CD4-positive, alpha-beta memory T cell (primary cell): ENCODE data around the gene CC2D1A. TPM values are rescaled to one million over a fixed set of nuclear protein-coding genes. Genes with fewer than 3 reads are reported as not detected.
A peak's percentile ranks its signal among the peaks of the same experiment; 100 is the strongest.

ENCODE experiments used
- CTCF ChIA-PET: fragments of 350-600 bp; sonication (Branson Sonifier 250); formaldehyde crosslinking; loops from one replicate; lab custom pipeline; 2021; ENCODE audit warnings: inconsistent platforms; ENCODE audit not compliant: partially characterized antibody; lab: Charles Lee
- POLR2A ChIA-PET: fragments of 350-600 bp; sonication (Branson Sonifier 250); formaldehyde crosslinking; loops from one replicate; lab custom pipeline; 2021; ENCODE audit not compliant: partially characterized antibody; lab: Charles Lee
- DNase-seq, 5 donors: peaks; one replicate each; pipeline versions ENCODE4 v3.0.0 to v3.0.0-alpha.2; 2020 to 2022; ENCODE audit warnings: mixed read lengths in 1 of 5
- H3K27ac ChIP-seq: one replicate; pipeline ENCODE4 v1.7.0; 2013; ENCODE audit warnings: low read depth, low read length
- H3K27me3 ChIP-seq: 2 replicates; pipeline ENCODE4 v1.7.0; 2013; ENCODE audit warnings: mild to moderate bottlenecking, low read length, moderate library complexity; ENCODE audit not compliant: insufficient read depth
- H3K36me3 ChIP-seq: 2 replicates; pipeline ENCODE4 v1.7.0; 2013; ENCODE audit warnings: mild to moderate bottlenecking, low read length, moderate library complexity; ENCODE audit not compliant: insufficient read depth
- H3K4me1 ChIP-seq: 2 replicates; pipeline ENCODE4 v1.7.0; 2013; ENCODE audit warnings: mild to moderate bottlenecking, low read length, moderate library complexity; ENCODE audit not compliant: insufficient read depth
- H3K4me3 ChIP-seq, 2 donors: one replicate each; pipeline ENCODE4 v1.7.0; 2013; ENCODE audit warnings: low read length in 2 of 2, mild to moderate bottlenecking in 1 of 2
- H3K9me3 ChIP-seq, 2 donors: one replicate each; pipeline ENCODE4 v1.7.0; 2013; ENCODE audit warnings: low read length in 2 of 2, control low read depth in 1 of 2; ENCODE audit not compliant: control insufficient read depth in 1 of 2
- H3K27ac Mint-ChIP-seq, 7 donors: one replicate each; pipeline ENCODE4 v1.8.0; 2020 to 2021; ENCODE audit warnings: mixed read lengths in 7 of 7, mild to moderate bottlenecking in 6 of 7, inconsistent platforms in 3 of 7, moderate library complexity in 3 of 7
- H3K27me3 Mint-ChIP-seq, 2 donors: one replicate each; pipeline ENCODE4 v1.8.0; 2020 to 2021; ENCODE audit warnings: mixed read lengths in 2 of 2
- H3K36me3 Mint-ChIP-seq, 2 donors: one replicate each; pipeline ENCODE4 v1.8.0; 2020 to 2021; ENCODE audit warnings: mixed read lengths in 2 of 2, inconsistent platforms in 1 of 2, mild to moderate bottlenecking in 1 of 2
- H3K4me1 Mint-ChIP-seq, 4 donors: one replicate each; pipeline ENCODE4 v1.8.0; 2020 to 2021; ENCODE audit warnings: mixed read lengths in 4 of 4, mild to moderate bottlenecking in 1 of 4
- H3K4me3 Mint-ChIP-seq, 8 donors: one replicate each; pipeline ENCODE4 v1.8.0; 2020 to 2021; ENCODE audit warnings: mixed read lengths in 8 of 8, mild to moderate bottlenecking in 7 of 8, moderate library complexity in 6 of 8, inconsistent platforms in 3 of 8
- H3K9me3 Mint-ChIP-seq, 8 donors: one replicate each; pipeline ENCODE4 v1.8.0; 2020 to 2021; ENCODE audit warnings: mixed read lengths in 8 of 8, mild to moderate bottlenecking in 5 of 8, inconsistent platforms in 3 of 8, moderate library complexity in 1 of 8
- intact Hi-C: fragments of 100-400 bp; cut with micrococcal nuclease; formaldehyde crosslinking; loops from one replicate; pipeline ENCODE4 v1.15.1; 2023
- polyA plus RNA-seq, 2 donors: library from polyadenylated mRNA; unstranded; fragments of 300-500 nt; fragmentation: Illumina TruSeq; gene quantifications; one replicate each; pipeline ENCODE4 v1.2.3, GENCODE V29; 2021
- total RNA-seq, 2 experiments: library from RNA; stranded (reverse); gene quantifications; one replicate each; pipeline ENCODE4 v1.2.3, GENCODE V29; 2021

The CC2D1A gene
- total and polyA plus RNA-seq, 4 experiments from 2014 or later: 3.8 to 37.1 (median 23.4) TPM

DNA sequence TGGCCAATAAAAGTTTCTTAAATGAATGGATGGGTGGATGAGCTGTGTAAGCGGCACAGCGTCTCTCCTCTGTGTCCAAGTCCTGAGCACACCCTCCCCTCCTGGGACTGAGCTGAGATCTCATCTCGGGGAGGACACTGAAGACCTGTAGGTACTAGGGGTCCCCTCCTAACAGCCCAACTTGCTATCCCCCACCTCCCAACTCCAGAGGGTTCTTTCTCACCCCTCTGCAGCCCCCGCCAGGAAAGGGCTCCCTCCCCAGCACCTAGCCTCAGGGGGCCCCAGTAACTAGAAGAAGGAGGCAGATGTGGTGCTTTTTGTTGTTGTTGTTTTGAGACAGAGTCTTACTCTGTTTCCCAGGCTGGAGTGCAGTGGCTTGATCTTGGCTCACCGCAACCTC lies 30.2 kb upstream of the CC2D1A start:
- H3K4me3 Mint-ChIP-seq: no peak overlapping the region
- no peaks in the 10 kb centered on the region for H3K9me3 ChIP-seq
- CTCF ChIA-PET: interaction anchor here (1.0 to 1.8 kb wide), 4 partner anchors 13 to 184 kb away, joined by 3 to 13 read pairs (median 4); no protein-coding TSS in a partner anchor
- no peak for DNase-seq
- intact Hi-C loops: no loop called here
- H3K9me3 Mint-ChIP-seq: no peaks in the 10 kb centered on the region
- no peaks in the 10 kb centered on the region for H3K36me3 ChIP-seq
- H3K36me3 Mint-ChIP-seq: no peaks in the 10 kb centered on the region
- peaks cover 4 to 8% of the 10 kb centered on the region in 2 donors for H3K27me3 Mint-ChIP-seq
- H3K27me3 ChIP-seq: no peaks in the 10 kb centered on the region
- no peak overlapping the region for H3K4me3 ChIP-seq
- H3K27ac ChIP-seq: no peak overlapping the region
- POLR2A ChIA-PET: interaction anchor here (0.6 kb wide), 3 partner anchors 89 to 160 kb away, joined by 3 to 5 read pairs (median 4); no protein-coding TSS in a partner anchor
- peaks cover 9 to 22% (median 14%) of the 10 kb centered on the region in 4 donors for H3K4me1 Mint-ChIP-seq
- peaks cover 11% of the 10 kb centered on the region for H3K4me1 ChIP-seq
- H3K27ac Mint-ChIP-seq: peak overlapping the region in 2 of 7 donors; percentile 17 to 46

DNA sequence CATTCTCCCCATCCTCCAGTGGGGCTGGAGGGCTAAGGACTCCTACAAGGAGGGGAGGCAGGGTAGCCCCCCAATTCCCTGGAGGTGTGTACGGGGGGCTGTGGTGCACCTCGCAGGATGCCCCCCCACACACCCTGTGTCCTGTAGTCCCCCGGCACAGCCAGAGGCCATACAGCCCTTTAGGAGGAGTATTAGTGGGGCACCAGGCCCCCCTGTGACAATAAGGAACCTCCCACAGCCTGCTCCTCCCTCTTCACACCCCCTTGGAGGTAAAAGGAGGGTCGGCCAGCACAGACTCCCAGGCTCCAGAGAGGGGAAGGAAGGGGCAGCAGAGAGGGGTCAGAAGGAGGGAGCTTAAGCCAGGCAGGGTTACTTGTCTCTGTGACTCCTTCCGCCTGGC lies 29.2 kb upstream of the CC2D1A start, which contains the start of gene NANOS3:
Gene NANOS3 (plus strand): TSS at position 301 of the 400 bp plus-strand sequence. CDS start 115 bp downstream, outside the sequence.
- Histone ChIP-seq H3K27ac (no peak within 1 kb of the TSS), H3K36me3 (no peaks in the 10 kb centered on the region), H3K4me1 (peaks cover 21% of the 10 kb centered on the region), H3K27me3 (no peaks in the 10 kb centered on the region), H3K4me3 (no peak within 1 kb of the TSS), H3K9me3 (no peaks in the 10 kb centered on the region)
- H3K36me3 Mint-ChIP-seq: no peaks in the 10 kb centered on the region
- H3K27me3 Mint-ChIP-seq: peaks cover 1 to 8% of the 10 kb centered on the region in 2 donors
- peaks cover 15 to 32% (median 24%) of the 10 kb centered on the region in 4 donors for H3K4me1 Mint-ChIP-seq
- no peak within 1 kb of the TSS for H3K4me3 Mint-ChIP-seq
- intact Hi-C loops: no loop called here
- no peaks in the 10 kb centered on the region for H3K9me3 Mint-ChIP-seq
- DNase-seq: no peak
- peak within 1 kb of the TSS in 1 of 7 donors; percentile 46 for H3K27ac Mint-ChIP-seq
- POLR2A ChIA-PET: interaction anchor here (0.6 to 1.0 kb wide), 2 partner anchors 200 to 260 kb away, joined by 3 to 4 read pairs; partner anchors contain the start of gene ASF1B
- CTCF ChIA-PET: interaction anchor here (1.3 to 11.8 kb wide), 3 partner anchors 169 to 195 kb away, joined by 3 to 111 read pairs (median 4); partner anchors contain the start of gene MISP3

DNA sequence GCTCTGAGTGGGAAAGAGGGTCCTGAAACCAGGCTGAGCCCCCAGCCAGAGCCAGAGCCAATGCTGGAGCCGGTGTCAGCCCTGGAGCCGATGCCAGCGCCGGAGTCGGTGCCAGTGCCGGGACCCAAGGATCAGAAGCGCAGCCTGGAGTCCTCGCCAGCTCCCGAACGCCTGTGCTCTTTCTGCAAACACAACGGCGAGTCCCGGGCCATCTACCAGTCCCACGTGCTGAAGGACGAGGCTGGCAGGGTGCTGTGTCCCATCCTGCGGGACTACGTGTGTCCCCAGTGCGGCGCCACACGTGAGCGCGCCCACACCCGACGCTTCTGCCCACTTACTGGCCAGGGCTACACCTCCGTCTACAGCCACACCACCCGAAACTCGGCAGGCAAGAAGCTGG lies 28.7 kb upstream of the CC2D1A start:
- no peaks in the 10 kb centered on the region for H3K36me3 ChIP-seq
- POLR2A ChIA-PET: interaction anchor here (0.6 to 1.0 kb wide), 3 partner anchors 103 to 259 kb away, joined by 3 to 4 read pairs (median 3); partner anchors contain the start of genes ASF1B and C19orf53
- Mint-ChIP-seq H3K27me3 (peaks cover 1 to 8% of the 10 kb centered on the region in 2 donors), H3K9me3 (no peaks in the 10 kb centered on the region), H3K4me1 (peaks cover 20 to 37% (median 29%) of the 10 kb centered on the region in 4 donors), H3K4me3 (no peak overlapping the region), H3K36me3 (no peaks in the 10 kb centered on the region), H3K27ac (no peak overlapping the region)
- CTCF ChIA-PET: interaction anchor here (1.6 to 11.8 kb wide), 3 partner anchors 168 to 199 kb away, joined by 4 to 111 read pairs (median 41); partner anchors contain the start of gene MISP3
- H3K27ac ChIP-seq: no peak overlapping the region
- no peak overlapping the region for H3K4me3 ChIP-seq
- no peaks in the 10 kb centered on the region for H3K9me3 ChIP-seq
- peaks cover 26% of the 10 kb centered on the region for H3K4me1 ChIP-seq
- no peak for DNase-seq
- H3K27me3 ChIP-seq: no peaks in the 10 kb centered on the region
- intact Hi-C loops: no loop called here

DNA sequence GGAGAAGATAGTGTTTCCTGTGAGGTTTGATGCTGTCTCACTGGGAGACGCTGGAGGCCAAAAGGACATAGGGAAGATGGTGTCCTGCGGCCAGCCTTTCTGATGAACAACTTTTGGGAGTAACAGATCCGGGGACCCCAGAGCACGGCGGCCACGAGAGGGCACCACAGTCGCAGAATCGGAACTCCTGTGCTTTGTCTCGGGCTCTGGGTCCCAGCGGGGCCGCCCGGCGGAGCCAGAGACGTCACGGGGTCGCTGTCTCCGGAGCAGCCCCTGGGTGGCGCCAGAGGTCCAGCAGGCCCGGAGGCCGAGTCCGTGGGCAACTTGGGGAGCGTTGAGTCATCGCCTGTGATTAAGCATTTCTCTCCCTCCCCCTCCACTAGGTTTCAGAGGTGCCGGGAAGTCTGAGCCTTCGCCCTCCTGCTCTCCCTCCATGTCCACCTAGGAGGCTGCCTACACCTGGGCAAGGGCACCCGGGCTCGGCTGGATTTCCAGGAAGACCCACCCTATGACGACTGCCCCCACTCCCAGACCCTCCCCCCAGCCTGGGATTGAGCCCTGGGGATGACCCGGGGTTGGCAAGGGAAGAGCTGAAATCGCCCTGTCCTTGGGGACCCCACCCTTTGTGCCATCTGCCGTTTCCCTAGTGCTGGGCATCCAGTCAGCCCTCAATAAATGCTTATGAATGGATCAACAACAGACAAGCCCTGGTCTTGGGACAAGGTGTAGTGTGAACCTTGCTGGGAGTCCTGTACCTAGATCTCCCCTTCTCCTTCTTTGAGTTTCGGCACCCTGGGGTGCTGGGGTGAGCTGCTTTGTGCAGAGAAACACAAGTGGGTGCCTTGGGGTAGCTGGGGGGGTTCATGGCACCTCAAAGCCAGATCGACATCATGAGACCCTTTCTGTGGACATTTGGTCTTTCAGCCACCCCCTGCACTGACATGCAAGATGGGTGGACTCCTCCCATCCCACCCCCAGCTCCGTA lies 25.6 kb upstream of the CC2D1A start:
- H3K4me3 Mint-ChIP-seq: peak overlapping the region; percentile 56 to 85 (median 66)
- peak overlapping the region; percentile 78 to 89 (median 84) for H3K27ac Mint-ChIP-seq
- no peaks in the 10 kb centered on the region for H3K36me3 Mint-ChIP-seq
- Histone ChIP-seq H3K4me1 (peaks cover 39% of the 10 kb centered on the region), H3K4me3 (peak overlapping the region in 1 of 2 donors; percentile 25), H3K27ac (peak overlapping the region; percentile 64), H3K36me3 (no peaks in the 10 kb centered on the region), H3K27me3 (no peaks in the 10 kb centered on the region), H3K9me3 (no peaks in the 10 kb centered on the region)
- intact Hi-C loops: loop anchor here (1.0 to 5.0 kb wide), 13 partner anchors 23 to 467 kb away; partner anchors contain the start of genes DCAF15, PRKACA and RFX1
- H3K27me3 Mint-ChIP-seq: no peaks in the 10 kb centered on the region
- ChIA-PET CTCF (interaction anchor here (0.5 to 11.8 kb wide), 34 partner anchors 10 to 600 kb away, joined by 3 to 111 read pairs (median 4); partner anchors contain the start of genes ASF1B, C19orf67, DCAF15 and IL27RA), POLR2A (interaction anchor here (1.0 to 5.0 kb wide), 14 partner anchors 34 to 236 kb away, joined by 3 to 43 read pairs (median 4); partner anchors contain the start of genes DCAF15, IL27RA, MISP3 and PRKACA)
- H3K9me3 Mint-ChIP-seq: no peaks in the 10 kb centered on the region
- peak; percentile 95 to 96 (median 96) for DNase-seq
- peaks cover 22 to 44% (median 35%) of the 10 kb centered on the region in 4 donors for H3K4me1 Mint-ChIP-seq

DNA sequence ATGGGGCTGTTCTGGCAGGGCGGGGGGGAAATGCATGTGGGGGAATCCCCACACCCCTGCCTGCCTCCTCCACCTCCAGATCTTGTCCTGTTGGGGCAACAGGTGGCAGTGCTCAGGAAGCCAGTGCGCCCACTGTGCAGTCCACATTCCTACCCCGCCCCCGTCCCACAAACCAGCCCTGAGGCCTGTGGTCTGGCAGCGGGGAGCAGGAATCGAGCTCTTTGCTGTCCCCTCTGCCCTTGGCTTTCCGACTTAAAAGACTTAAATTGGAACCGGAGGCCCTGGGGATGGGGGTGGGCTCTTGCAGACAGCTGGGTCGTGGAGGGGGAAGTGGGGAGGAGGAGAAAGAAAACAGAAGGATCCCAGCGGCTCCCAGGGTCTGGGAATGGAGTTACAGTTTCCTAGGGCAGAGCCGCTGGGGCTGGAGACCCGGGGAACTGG lies 24.7 kb upstream of the CC2D1A start:
- H3K9me3 ChIP-seq: no peaks in the 10 kb centered on the region
- peak overlapping the region; percentile 80 to 94 (median 86) for H3K27ac Mint-ChIP-seq
- no peak for DNase-seq
- H3K27me3 ChIP-seq: no peaks in the 10 kb centered on the region
- H3K27me3 Mint-ChIP-seq: no peaks in the 10 kb centered on the region
- H3K9me3 Mint-ChIP-seq: no peaks in the 10 kb centered on the region
- H3K36me3 ChIP-seq: no peaks in the 10 kb centered on the region
- peak overlapping the region in 7 of 8 donors; percentile 53 to 85 (median 71) for H3K4me3 Mint-ChIP-seq
- ChIA-PET CTCF (interaction anchor here (0.8 to 11.8 kb wide), 21 partner anchors 17 to 600 kb away, joined by 3 to 111 read pairs (median 4); partner anchors contain the start of genes ASF1B, C19orf67, DCAF15 and IL27RA), POLR2A (interaction anchor here (0.9 to 5.0 kb wide), 22 partner anchors 25 to 235 kb away, joined by 3 to 43 read pairs (median 5); partner anchors contain the start of genes DCAF15, IL27RA, MISP3 and PRKACA)
- peaks cover 22 to 46% (median 36%) of the 10 kb centered on the region in 4 donors for H3K4me1 Mint-ChIP-seq
- no peaks in the 10 kb centered on the region for H3K36me3 Mint-ChIP-seq
- intact Hi-C loops: loop anchor here (2.0 to 5.0 kb wide), 2 partner anchors 236 to 466 kb away; partner anchors contain the start of gene PRKACA
- no peak overlapping the region for H3K4me3 ChIP-seq
- H3K4me1 ChIP-seq: peaks cover 42% of the 10 kb centered on the region
- peak overlapping the region; percentile 64 for H3K27ac ChIP-seq

DNA sequence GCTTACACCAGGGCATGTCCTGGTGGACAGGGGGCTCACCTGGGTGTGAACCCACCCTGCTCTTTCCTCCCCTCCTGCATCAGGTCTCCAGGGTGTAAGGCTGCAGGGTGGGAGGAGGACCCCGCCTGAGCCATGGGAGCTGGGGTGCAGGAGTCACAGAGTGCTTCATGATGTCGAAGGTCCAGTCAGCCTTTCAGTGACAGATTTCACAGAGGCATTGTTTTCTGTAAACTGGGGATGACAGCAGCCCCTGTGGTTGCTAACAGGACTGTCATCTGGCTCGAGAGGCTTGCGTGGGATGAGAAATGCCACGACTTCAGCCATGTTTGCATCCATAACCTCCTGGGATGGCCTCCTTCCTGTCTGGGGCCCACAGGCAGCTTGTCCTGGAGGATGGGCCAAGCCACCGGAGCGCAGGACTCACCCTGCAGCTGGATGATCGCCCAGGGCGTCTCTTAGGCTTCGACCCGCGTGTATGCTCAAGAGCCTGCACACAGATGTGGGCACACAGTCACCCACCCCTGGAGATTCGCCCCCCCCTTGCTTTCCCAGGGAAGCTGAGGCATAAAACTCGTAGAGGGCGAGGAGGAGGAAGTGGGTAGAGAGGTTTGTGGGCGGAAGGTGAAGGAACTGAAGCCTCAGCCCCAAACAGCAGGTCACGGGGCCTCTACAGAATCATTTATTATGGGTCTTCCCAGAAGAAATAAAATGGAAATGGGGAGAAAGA lies 24.1 kb upstream of the CC2D1A start:
- Histone ChIP-seq H3K4me3 (peak overlapping the region; percentile 9 to 21), H3K36me3 (no peaks in the 10 kb centered on the region), H3K27me3 (no peaks in the 10 kb centered on the region), H3K4me1 (peaks cover 44% of the 10 kb centered on the region), H3K27ac (peak overlapping the region; percentile 64), H3K9me3 (no peaks in the 10 kb centered on the region)
- peak overlapping the region; percentile 45 to 83 (median 74) for H3K4me3 Mint-ChIP-seq
- H3K27ac Mint-ChIP-seq: peak overlapping the region; percentile 84 to 94 (median 89)
- no peaks in the 10 kb centered on the region for H3K9me3 Mint-ChIP-seq
- peaks cover 22 to 47% (median 37%) of the 10 kb centered on the region in 4 donors for H3K4me1 Mint-ChIP-seq
- H3K36me3 Mint-ChIP-seq: no peaks in the 10 kb centered on the region
- intact Hi-C loops: loop anchor here (2.0 to 5.0 kb wide), 2 partner anchors 235 to 465 kb away; partner anchors contain the start of gene PRKACA
- ChIA-PET CTCF (interaction anchor here (0.9 to 11.8 kb wide), 16 partner anchors 22 to 599 kb away, joined by 3 to 111 read pairs (median 5); partner anchors contain the start of genes ASF1B, C19orf67, DCAF15 and MISP3), POLR2A (interaction anchor here (0.6 to 5.0 kb wide), 22 partner anchors 25 to 286 kb away, joined by 3 to 43 read pairs (median 5); partner anchors contain the start of genes DCAF15, IL27RA, MISP3 and PRKACA)
- peak in 4 of 5 donors; percentile 27 to 66 (median 44) for DNase-seq
- no peaks in the 10 kb centered on the region for H3K27me3 Mint-ChIP-seq
